ENCODE results near the gene CDH23. TPM values are rescaled to one million over a fixed set of nuclear protein-coding genes. Genes with fewer than 3 reads are reported as not detected.

The CDH23 gene
- total RNA-seq, 1 experiment from 2014 or later, result not detected

- ATAC-seq, result no peak
- Histone ChIP-seq H3K9me2 (replicated peaks; ENCODE audit: low read length) (no peaks in the 10 kb centered on the region), H3K9ac (ENCODE audit: low read length) (no peak overlapping the region), H3F3A (ENCODE audit: low read length, unreplicated experiment) (no peaks in the 10 kb centered on the region), H3K27ac (ENCODE audit: low read length) (no peak overlapping the region), H3K9me3 (ENCODE audit: low read length) (no peaks in the 10 kb centered on the region), H2AFZ (ENCODE audit: low read length) (no peak overlapping the region), H3K4me3 (ENCODE audit: low read length) (no peak overlapping the region), H3K79me2 (ENCODE audit: low read length) (no peaks in the 10 kb centered on the region), H4K20me1 (ENCODE audit: low read length) (no peaks in the 10 kb centered on the region), H3K27me3 (ENCODE audit: low read length) (no peaks in the 10 kb centered on the region), H3K36me3 (ENCODE audit: low read depth, low read length) (no peaks in the 10 kb centered on the region), H3K4me1 (ENCODE audit: insufficient read depth, low read length) (no peaks in the 10 kb centered on the region), H3K4me2 (ENCODE audit: low read length) (no peak overlapping the region)
- ChIA-PET CTCF (no interaction called here), POLR2A (ENCODE audit: unreplicated experiment) (no interaction called here)
- BruUV-seq (replicated peaks), result no TSS peak
- no peak for TF ChIP-seq EZH2phosphoT487 (IDR thresholded peaks at IDR 0.05; ENCODE audit: borderline replicate concordance, low read length)
- TF ChIP-seq CTCF (conservative IDR thresholded peaks at IDR 0.05; ENCODE audit: low read depth, low read length), result no peak
- TF ChIP-seq EZH2 (IDR thresholded peaks at IDR 0.05; ENCODE audit: low read length, unreplicated experiment), result no peak
- intact Hi-C loops (cut with micrococcal nuclease), result no loop called here
- no peak for DNase-seq
These were observed 235.6 kb downstream of the CDH23 start for GRCh38 chr10:71632200-71632820.

- Histone ChIP-seq H3K27ac (ENCODE audit: low read length) (no peak overlapping the region), H3K4me2 (ENCODE audit: low read length) (no peak overlapping the region), H3K9ac (ENCODE audit: low read length) (no peak overlapping the region), H3F3A (ENCODE audit: low read length, unreplicated experiment) (no peaks in the 10 kb centered on the region), H4K20me1 (ENCODE audit: low read length) (no peaks in the 10 kb centered on the region), H2AFZ (ENCODE audit: low read length) (no peak overlapping the region), H3K79me2 (ENCODE audit: low read length) (no peaks in the 10 kb centered on the region), H3K4me1 (ENCODE audit: insufficient read depth, low read length) (no peaks in the 10 kb centered on the region), H3K9me2 (replicated peaks; ENCODE audit: low read length) (no peaks in the 10 kb centered on the region), H3K27me3 (ENCODE audit: low read length) (no peaks in the 10 kb centered on the region), H3K9me3 (ENCODE audit: low read length) (no peaks in the 10 kb centered on the region), H3K36me3 (ENCODE audit: low read depth, low read length) (no peaks in the 10 kb centered on the region), H3K4me3 (ENCODE audit: low read length) (no peak overlapping the region)
- ChIA-PET POLR2A (ENCODE audit: unreplicated experiment) (no interaction called here), CTCF (no interaction called here)
- no peak for ATAC-seq
- DNase-seq, result no peak
- intact Hi-C loops (cut with micrococcal nuclease), result no loop called here
- no TSS peak for BruUV-seq (replicated peaks)
- TF ChIP-seq EZH2phosphoT487 (IDR thresholded peaks at IDR 0.05; ENCODE audit: borderline replicate concordance, low read length) (no peak), EZH2 (IDR thresholded peaks at IDR 0.05; ENCODE audit: low read length, unreplicated experiment) (no peak), CTCF (conservative IDR thresholded peaks at IDR 0.05; ENCODE audit: low read depth, low read length) (no peak)
These were observed 236.3 kb downstream of the CDH23 start for GRCh38 chr10:71632896-71633600.

GRCh38 chr10:71633920-71634319 lies 237.2 kb downstream of the CDH23 start:
- no peak for ATAC-seq
- no peaks in the 10 kb centered on the region for H3K9me2 ChIP-seq (replicated peaks; ENCODE audit: low read length)

More at GRCh38 chr10:71633920-71634319, 237.2 kb downstream of the CDH23 start:
- POLR2A ChIA-PET (ENCODE audit: unreplicated experiment), result no interaction called here
- no peak overlapping the region for H3K4me2 ChIP-seq (ENCODE audit: low read length)
- intact Hi-C loops (cut with micrococcal nuclease), result no loop called here
- no peak overlapping the region for H2AFZ ChIP-seq (ENCODE audit: low read length)
- H3K9ac ChIP-seq (ENCODE audit: low read length), result no peak overlapping the region
- CTCF ChIA-PET, result no interaction called here
- no peaks in the 10 kb centered on the region for H3K79me2 ChIP-seq (ENCODE audit: low read length)
- H4K20me1 ChIP-seq (ENCODE audit: low read length), result no peaks in the 10 kb centered on the region
- no peaks in the 10 kb centered on the region for H3K27me3 ChIP-seq (ENCODE audit: low read length)
- no TSS peak for BruUV-seq (replicated peaks)
- H3K9me3 ChIP-seq (ENCODE audit: low read length), result no peaks in the 10 kb centered on the region
- H3K4me3 ChIP-seq (ENCODE audit: low read length), result no peak overlapping the region
- TF ChIP-seq CTCF (conservative IDR thresholded peaks at IDR 0.05; ENCODE audit: low read depth, low read length), result no peak
- TF ChIP-seq EZH2phosphoT487 (IDR thresholded peaks at IDR 0.05; ENCODE audit: borderline replicate concordance, low read length), result no peak
- TF ChIP-seq EZH2 (IDR thresholded peaks at IDR 0.05; ENCODE audit: low read length, unreplicated experiment), result no peak
- no peaks in the 10 kb centered on the region for H3F3A ChIP-seq (ENCODE audit: low read length, unreplicated experiment)
- DNase-seq, result no peak
- H3K36me3 ChIP-seq (ENCODE audit: low read depth, low read length), result no peaks in the 10 kb centered on the region
- no peaks in the 10 kb centered on the region for H3K4me1 ChIP-seq (ENCODE audit: insufficient read depth, low read length)
- H3K27ac ChIP-seq (ENCODE audit: low read length), result no peak overlapping the region
